Adrenal gland (tissue), 12 donors: Measurements from ENCODE around the gene AK5. TPM values are rescaled to one million over a fixed set of nuclear protein-coding genes. Genes with fewer than 3 reads are reported as not detected.

Experiments used
- DNase-seq, 7 donors: peaks; one replicate each; pipeline ENCODE4 v3.0.0-alpha.2; 2019 to 2020
- H3K27ac ChIP-seq, 5 donors: fragments of 200-600 bp; sonication (generic) in 4 of 5; 1 replicate in 3 of 5; 2 replicates in 2 of 5; pipeline versions ENCODE4 v1.5.1 to v1.8.0; 2016 to 2020; ENCODE audit warnings: mild to moderate bottlenecking in 1 of 5
- H3K27me3 ChIP-seq: fragments of 200-600 bp; 2 replicates; pipeline ENCODE4 v1.8.0; 2021
- H3K36me3 ChIP-seq, 2 donors: fragments of 200-600 bp; replicated peaks in 1 of 2; 1 replicate in 1 of 2; 2 replicates in 1 of 2; pipeline versions ENCODE4 v1.5.1 to v1.8.0; 2018 to 2022
- H3K4me1 ChIP-seq, 2 donors: fragments of 200-600 bp; replicated peaks in 1 of 2; 1 replicate in 1 of 2; 2 replicates in 1 of 2; pipeline versions ENCODE4 v1.5.1 to v1.8.0; 2018 to 2021
- H3K4me3 ChIP-seq, 4 donors: fragments of 200-600 bp; sonication (generic) in 3 of 4; one replicate each; pipeline ENCODE4 v1.5.1; 2016 to 2018
- H3K9me3 ChIP-seq, 3 donors: fragments of 200-600 bp; sonication (generic) in 1 of 3; replicated peaks in 1 of 3; 1 replicate in 2 of 3; 2 replicates in 1 of 3; pipeline versions ENCODE4 v1.5.1 to v1.8.0; 2016 to 2021
- POLR2A ChIP-seq, 2 donors: fragments of 450-650 bp; IDR thresholded peaks; one replicate each; pipeline ENCODE4 v1.6.1; 2017; ENCODE audit warnings: antibody characterized with exemption in 2 of 2, mild to moderate bottlenecking in 2 of 2, moderate library complexity in 1 of 2
- WGBS, 4 donors: extraction: QIAGEN DNeasy Blood & Tissue Kit in 2 of 4; methylation state at CpG; one replicate each; pipeline versions ENCODE4 v1.1.5 to v1.1.7; 2013 to 2017; 5-methylcytosine and 5-hydroxymethylcytosine counted together
- intact Hi-C, 2 donors: fragments of 100-400 bp; cut with DNase I; formaldehyde crosslinking; loops; one replicate each; pipeline versions ENCODE4 v1.14.1 to v1.15.0; 2022 to 2023
- polyA plus RNA-seq, 3 donors: library from polyadenylated mRNA; stranded (reverse); fragments of 200-250 nt in 2 of 3; fragments of 350-450 nt in 1 of 3; fragmentation: Illumina TruSeq in 1 of 3; extraction: RNeasy Lipid Tissue Mini Kit (QIAGEN cat#74804) in 1 of 3; gene quantifications; one replicate each; pipeline ENCODE4 v1.2.3, GENCODE V29; 2013 to 2014
- total RNA-seq, 9 donors: library from RNA; depleted of rRNA in 4 of 9; stranded (reverse); fragments of >200 nt in 4 of 9; fragments of 120-200 nt in 1 of 9; fragmentation: NEBNext Ultra II Directional in 1 of 9; extraction: Animal tissue kit (Norgen Biotek cat#: 25700) in 1 of 9; gene quantifications; one replicate each; pipeline versions ENCODE4 v1.1.0 to v1.2.4, GENCODE V29; 2013 to 2023
- TF ChIP-seq, protein P1 (sequence below), 6 experiments: fragments of 450-650 bp in 4 of 6; fragments of 200-600 bp in 2 of 6; sonication (generic) in 1 of 6; IDR thresholded peaks; 1 replicate in 5 of 6; 2 replicates in 1 of 6; pipeline versions ENCODE4 v1.5.1 to v1.8.0; 2016 to 2021; ENCODE audit warnings: antibody characterized with exemption in 6 of 6, mild to moderate bottlenecking in 2 of 6, moderate library complexity in 1 of 6
- donor health status: healthy with polysubstance abuse.
- donor health status: Bipolar disorder and iron deficiency.
- donor health status: DM: yes; HTN: yes; CAD: no.
- donor health status: DM: no; HTN: no; CAD: no.
- donor health status: DM: no; HTN: no; CAD: no.
- donor health status: DM: yes; HTN: yes; CAD: no.

The AK5 gene
- total and polyA plus RNA-seq, 12 donors: 0.34 to 2.3 (median 1.1) TPM; not detected in 4

DNA sequence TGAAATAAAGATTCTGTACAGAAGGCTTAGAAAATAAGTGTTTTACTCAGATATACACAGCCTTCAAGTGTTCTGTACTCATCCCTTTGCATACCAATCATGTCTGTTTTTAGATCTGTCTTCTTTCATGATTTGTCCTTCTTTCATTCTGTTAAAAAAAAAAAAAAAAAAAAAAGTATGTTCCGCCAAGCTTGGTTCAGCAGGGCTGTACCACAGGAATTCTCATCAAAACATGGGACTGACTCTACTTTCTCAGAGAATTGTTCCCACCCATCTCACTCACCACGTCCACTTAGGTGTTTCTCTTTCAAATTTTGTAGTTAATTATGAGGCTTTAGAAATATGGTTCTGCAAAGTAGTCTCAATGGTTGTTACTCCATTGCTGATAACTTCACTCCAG, 119.0 kb downstream of the AK5 start:
- TF ChIP-seq, protein P1, sequence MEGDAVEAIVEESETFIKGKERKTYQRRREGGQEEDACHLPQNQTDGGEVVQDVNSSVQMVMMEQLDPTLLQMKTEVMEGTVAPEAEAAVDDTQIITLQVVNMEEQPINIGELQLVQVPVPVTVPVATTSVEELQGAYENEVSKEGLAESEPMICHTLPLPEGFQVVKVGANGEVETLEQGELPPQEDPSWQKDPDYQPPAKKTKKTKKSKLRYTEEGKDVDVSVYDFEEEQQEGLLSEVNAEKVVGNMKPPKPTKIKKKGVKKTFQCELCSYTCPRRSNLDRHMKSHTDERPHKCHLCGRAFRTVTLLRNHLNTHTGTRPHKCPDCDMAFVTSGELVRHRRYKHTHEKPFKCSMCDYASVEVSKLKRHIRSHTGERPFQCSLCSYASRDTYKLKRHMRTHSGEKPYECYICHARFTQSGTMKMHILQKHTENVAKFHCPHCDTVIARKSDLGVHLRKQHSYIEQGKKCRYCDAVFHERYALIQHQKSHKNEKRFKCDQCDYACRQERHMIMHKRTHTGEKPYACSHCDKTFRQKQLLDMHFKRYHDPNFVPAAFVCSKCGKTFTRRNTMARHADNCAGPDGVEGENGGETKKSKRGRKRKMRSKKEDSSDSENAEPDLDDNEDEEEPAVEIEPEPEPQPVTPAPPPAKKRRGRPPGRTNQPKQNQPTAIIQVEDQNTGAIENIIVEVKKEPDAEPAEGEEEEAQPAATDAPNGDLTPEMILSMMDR (IDR thresholded peaks at IDR 0.05): no peak
- TF ChIP-seq POLR2A (IDR thresholded peaks at IDR 0.05): no peak
- Histone ChIP-seq H3K27ac (no peak overlapping the region), H3K27me3 (no peaks in the 10 kb centered on the region), H3K4me1 (no peaks in the 10 kb centered on the region), H3K9me3 (no peaks in the 10 kb centered on the region), H3K36me3 (no peaks in the 10 kb centered on the region), H3K4me3 (no peak overlapping the region)
- intact Hi-C loops: no loop called here
- no peak for DNase-seq
- 64 to 84% (median 75%) methylated on average over 2 of the region's 2 CpGs for WGBS, 4 donors

DNA sequence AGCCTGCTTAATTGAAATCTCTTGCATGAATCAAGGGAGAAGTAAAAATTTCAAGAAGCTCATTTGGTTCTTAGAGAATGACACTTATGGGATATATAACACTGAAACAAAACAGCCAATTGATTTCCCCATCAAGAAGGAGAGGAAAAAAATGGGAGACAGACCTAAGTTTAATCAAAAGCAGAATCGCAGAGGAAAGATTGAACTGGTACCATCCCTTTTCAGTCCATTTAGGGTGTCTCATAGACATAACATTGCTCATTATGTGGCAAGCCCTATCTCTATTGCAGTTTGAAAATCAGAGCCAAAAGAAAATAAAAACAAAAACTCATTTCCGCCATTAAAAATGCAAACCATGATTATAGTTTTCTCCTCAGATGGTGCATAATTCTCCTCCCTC, 119.6 kb downstream of the AK5 start:
- Histone ChIP-seq H3K27ac (no peak overlapping the region), H3K9me3 (no peaks in the 10 kb centered on the region), H3K36me3 (no peaks in the 10 kb centered on the region), H3K4me3 (no peak overlapping the region), H3K4me1 (no peaks in the 10 kb centered on the region), H3K27me3 (no peaks in the 10 kb centered on the region)
- no peak for DNase-seq
- 86 to 89% (median 88%) methylated on average over 2 of the region's 2 CpGs for WGBS, 4 donors
- intact Hi-C loops: no loop called here
- TF ChIP-seq, protein P1 (IDR thresholded peaks at IDR 0.05): no peak
- no peak for TF ChIP-seq POLR2A (IDR thresholded peaks at IDR 0.05)

DNA sequence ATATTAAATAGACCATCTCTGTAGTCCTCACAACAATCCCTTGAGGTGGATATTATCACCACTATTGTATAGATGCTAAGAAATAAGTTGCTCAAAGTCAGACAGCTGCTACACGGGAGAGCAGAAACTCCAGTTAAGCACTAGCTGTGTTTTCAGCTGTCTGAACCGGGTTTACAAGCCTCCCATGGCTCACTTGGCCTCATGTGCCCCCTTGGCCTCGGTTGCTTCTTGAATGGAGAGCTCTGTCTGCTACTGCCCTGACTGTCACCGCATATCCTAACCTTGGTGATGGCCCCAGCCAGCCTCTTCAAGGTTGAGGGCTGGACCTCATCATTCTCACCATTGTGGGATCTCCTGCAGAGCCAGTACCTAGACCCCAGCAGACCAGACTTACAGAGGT, 123.4 kb downstream of the AK5 start:
- intact Hi-C loops: no loop called here
- Histone ChIP-seq H3K27ac (no peak overlapping the region), H3K27me3 (no peaks in the 10 kb centered on the region), H3K4me1 (no peaks in the 10 kb centered on the region), H3K9me3 (no peaks in the 10 kb centered on the region), H3K36me3 (no peaks in the 10 kb centered on the region), H3K4me3 (no peak overlapping the region)
- 56 to 74% (median 71%) methylated on average over 2 to 4 of the region's 4 CpGs for WGBS, 4 donors
- TF ChIP-seq, protein P1 (IDR thresholded peaks at IDR 0.05): no peak
- no peak for TF ChIP-seq POLR2A (IDR thresholded peaks at IDR 0.05)
- no peak for DNase-seq

DNA sequence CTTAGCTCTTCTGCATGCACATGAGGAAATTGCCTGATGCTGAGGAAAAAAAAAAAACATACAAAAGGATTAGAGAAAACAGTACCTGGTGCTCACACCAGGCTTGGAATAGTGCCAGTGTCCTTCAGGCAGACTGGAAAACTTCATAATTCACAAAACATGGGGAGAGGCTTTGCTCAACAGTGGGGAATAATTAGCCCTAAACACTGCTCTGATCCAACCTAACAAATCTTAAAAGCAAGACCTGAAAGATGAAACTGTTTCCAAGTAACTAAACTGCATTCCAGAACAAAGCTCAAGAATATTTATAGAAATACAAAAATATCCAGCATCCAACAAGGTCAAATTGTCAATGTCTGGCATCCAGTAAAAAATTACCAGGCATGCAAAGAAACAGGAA, 124.8 kb downstream of the AK5 start:
- H3K27me3 ChIP-seq: no peaks in the 10 kb centered on the region
- no peaks in the 10 kb centered on the region for H3K9me3 ChIP-seq
- no peak overlapping the region for H3K27ac ChIP-seq
- no peaks in the 10 kb centered on the region for H3K4me1 ChIP-seq
- no peak for DNase-seq
- no peak for TF ChIP-seq POLR2A (IDR thresholded peaks at IDR 0.05)
- TF ChIP-seq, protein P1 (IDR thresholded peaks at IDR 0.05): no peak
- H3K36me3 ChIP-seq: no peaks in the 10 kb centered on the region
- H3K4me3 ChIP-seq: no peak overlapping the region
- intact Hi-C loops: no loop called here
